ENCODE measurements around the gene INS. TPM values are rescaled to one million over a fixed set of nuclear protein-coding genes. Genes with fewer than 3 reads are reported as not detected.

The INS gene
- total and polyA plus RNA-seq, 2 of the 8 experiments (the other 6 are each of a cell fraction or from before 2014, with no cell fraction given) = not detected

DNA sequence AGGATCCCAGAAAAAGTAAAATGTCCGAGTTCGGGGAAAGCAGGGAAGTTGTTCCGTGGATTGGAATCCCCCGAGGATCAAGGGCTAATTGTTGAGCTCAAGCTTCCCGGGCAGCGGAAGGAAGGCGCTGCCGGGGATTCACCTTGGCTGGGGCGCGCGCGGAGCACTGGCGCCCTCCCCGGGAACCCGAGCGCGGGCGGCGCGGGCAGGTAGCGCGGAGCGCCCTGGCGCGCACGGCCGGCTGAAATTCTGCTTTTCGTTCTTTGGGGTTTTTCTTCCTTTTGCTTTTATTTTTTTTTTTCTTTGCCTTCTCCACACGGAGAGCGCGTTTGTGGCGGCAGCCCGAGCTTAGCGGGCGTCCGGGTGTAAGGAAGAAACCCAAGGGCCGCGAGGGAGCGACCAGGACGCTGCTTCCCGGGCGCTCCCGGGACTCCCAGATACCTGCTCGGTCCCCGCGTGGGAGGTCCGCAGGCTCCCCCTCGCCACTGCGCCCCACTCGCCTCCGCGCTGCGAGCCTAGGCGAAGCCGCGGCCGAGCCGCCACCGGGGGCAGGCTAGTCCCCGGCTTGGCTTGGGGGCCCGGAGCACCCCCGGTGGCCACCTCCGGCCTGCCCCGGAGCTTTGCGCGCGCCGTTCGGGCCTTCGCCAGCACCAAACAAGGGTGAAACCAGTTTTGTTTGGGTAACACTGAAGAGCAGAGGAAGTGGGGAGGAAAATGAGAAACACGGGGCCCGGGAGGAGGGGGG lies 17.0 kb downstream of the INS start (continued):
- TF ChIP-seq, protein P1, sequence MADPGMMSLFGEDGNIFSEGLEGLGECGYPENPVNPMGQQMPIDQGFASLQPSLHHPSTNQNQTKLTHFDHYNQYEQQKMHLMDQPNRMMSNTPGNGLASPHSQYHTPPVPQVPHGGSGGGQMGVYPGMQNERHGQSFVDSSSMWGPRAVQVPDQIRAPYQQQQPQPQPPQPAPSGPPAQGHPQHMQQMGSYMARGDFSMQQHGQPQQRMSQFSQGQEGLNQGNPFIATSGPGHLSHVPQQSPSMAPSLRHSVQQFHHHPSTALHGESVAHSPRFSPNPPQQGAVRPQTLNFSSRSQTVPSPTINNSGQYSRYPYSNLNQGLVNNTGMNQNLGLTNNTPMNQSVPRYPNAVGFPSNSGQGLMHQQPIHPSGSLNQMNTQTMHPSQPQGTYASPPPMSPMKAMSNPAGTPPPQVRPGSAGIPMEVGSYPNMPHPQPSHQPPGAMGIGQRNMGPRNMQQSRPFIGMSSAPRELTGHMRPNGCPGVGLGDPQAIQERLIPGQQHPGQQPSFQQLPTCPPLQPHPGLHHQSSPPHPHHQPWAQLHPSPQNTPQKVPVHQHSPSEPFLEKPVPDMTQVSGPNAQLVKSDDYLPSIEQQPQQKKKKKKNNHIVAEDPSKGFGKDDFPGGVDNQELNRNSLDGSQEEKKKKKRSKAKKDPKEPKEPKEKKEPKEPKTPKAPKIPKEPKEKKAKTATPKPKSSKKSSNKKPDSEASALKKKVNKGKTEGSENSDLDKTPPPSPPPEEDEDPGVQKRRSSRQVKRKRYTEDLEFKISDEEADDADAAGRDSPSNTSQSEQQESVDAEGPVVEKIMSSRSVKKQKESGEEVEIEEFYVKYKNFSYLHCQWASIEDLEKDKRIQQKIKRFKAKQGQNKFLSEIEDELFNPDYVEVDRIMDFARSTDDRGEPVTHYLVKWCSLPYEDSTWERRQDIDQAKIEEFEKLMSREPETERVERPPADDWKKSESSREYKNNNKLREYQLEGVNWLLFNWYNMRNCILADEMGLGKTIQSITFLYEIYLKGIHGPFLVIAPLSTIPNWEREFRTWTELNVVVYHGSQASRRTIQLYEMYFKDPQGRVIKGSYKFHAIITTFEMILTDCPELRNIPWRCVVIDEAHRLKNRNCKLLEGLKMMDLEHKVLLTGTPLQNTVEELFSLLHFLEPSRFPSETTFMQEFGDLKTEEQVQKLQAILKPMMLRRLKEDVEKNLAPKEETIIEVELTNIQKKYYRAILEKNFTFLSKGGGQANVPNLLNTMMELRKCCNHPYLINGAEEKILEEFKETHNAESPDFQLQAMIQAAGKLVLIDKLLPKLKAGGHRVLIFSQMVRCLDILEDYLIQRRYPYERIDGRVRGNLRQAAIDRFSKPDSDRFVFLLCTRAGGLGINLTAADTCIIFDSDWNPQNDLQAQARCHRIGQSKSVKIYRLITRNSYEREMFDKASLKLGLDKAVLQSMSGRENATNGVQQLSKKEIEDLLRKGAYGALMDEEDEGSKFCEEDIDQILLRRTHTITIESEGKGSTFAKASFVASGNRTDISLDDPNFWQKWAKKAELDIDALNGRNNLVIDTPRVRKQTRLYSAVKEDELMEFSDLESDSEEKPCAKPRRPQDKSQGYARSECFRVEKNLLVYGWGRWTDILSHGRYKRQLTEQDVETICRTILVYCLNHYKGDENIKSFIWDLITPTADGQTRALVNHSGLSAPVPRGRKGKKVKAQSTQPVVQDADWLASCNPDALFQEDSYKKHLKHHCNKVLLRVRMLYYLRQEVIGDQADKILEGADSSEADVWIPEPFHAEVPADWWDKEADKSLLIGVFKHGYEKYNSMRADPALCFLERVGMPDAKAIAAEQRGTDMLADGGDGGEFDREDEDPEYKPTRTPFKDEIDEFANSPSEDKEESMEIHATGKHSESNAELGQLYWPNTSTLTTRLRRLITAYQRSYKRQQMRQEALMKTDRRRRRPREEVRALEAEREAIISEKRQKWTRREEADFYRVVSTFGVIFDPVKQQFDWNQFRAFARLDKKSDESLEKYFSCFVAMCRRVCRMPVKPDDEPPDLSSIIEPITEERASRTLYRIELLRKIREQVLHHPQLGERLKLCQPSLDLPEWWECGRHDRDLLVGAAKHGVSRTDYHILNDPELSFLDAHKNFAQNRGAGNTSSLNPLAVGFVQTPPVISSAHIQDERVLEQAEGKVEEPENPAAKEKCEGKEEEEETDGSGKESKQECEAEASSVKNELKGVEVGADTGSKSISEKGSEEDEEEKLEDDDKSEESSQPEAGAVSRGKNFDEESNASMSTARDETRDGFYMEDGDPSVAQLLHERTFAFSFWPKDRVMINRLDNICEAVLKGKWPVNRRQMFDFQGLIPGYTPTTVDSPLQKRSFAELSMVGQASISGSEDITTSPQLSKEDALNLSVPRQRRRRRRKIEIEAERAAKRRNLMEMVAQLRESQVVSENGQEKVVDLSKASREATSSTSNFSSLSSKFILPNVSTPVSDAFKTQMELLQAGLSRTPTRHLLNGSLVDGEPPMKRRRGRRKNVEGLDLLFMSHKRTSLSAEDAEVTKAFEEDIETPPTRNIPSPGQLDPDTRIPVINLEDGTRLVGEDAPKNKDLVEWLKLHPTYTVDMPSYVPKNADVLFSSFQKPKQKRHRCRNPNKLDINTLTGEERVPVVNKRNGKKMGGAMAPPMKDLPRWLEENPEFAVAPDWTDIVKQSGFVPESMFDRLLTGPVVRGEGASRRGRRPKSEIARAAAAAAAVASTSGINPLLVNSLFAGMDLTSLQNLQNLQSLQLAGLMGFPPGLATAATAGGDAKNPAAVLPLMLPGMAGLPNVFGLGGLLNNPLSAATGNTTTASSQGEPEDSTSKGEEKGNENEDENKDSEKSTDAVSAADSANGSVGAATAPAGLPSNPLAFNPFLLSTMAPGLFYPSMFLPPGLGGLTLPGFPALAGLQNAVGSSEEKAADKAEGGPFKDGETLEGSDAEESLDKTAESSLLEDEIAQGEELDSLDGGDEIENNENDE (IDR thresholded peaks at IDR 0.05; ENCODE audit: insufficient replicate concordance, low read length) = no peak
- TF ChIP-seq KDM4A (IDR thresholded peaks at IDR 0.05; ENCODE audit: low read depth, low read length, severe bottlenecking) (no peak), NRF1 (IDR thresholded peaks at IDR 0.05; ENCODE audit: low read depth, low read length) (no peak), KDM1A (IDR thresholded peaks at IDR 0.05; ENCODE audit: borderline replicate concordance, low read length) (no peak), SP1 (IDR thresholded peaks at IDR 0.05; ENCODE audit: low read depth, low read length) (no peak)

Data from H1 (cell line).